ENCODE results near the gene GUCA1C. TPM values are rescaled to one million over a fixed set of nuclear protein-coding genes. Genes with fewer than 3 reads are reported as not detected.

The GUCA1C gene
- total RNA-seq, 4 donors from 2014 or later, result not detected

DNA sequence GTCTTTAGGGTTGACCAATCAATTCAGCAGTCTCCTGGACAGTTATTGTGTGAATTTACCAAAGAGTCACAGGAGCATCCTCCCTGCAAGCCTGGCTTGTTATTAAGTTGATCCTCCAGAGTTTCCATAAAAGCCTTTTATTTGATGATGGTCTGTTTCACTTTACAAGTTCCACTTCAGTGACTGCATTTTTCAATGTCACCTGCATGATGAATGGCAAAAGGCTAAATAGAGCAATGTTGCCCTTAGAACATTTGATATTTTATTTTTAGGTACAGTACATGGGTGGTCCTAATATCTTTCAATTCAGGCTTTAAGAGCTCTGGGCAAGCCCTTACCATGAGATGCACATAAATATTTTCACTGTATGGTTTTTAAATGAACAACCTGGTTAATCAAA, 22.6 kb downstream of the GUCA1C start:
- intact Hi-C loops (cut with DNase I; ENCODE audit: low total_unique reads), result no loop called here
- no peak for DNase-seq (ENCODE audit: low spot score in 2 of 2)
- H3K4me3 ChIP-seq (ENCODE audit: low read depth, poor library complexity, severe bottlenecking), result no peak overlapping the region
- TF ChIP-seq, protein P1, sequence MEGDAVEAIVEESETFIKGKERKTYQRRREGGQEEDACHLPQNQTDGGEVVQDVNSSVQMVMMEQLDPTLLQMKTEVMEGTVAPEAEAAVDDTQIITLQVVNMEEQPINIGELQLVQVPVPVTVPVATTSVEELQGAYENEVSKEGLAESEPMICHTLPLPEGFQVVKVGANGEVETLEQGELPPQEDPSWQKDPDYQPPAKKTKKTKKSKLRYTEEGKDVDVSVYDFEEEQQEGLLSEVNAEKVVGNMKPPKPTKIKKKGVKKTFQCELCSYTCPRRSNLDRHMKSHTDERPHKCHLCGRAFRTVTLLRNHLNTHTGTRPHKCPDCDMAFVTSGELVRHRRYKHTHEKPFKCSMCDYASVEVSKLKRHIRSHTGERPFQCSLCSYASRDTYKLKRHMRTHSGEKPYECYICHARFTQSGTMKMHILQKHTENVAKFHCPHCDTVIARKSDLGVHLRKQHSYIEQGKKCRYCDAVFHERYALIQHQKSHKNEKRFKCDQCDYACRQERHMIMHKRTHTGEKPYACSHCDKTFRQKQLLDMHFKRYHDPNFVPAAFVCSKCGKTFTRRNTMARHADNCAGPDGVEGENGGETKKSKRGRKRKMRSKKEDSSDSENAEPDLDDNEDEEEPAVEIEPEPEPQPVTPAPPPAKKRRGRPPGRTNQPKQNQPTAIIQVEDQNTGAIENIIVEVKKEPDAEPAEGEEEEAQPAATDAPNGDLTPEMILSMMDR (IDR thresholded peaks at IDR 0.05), result no peak
- TF ChIP-seq POLR2A (IDR thresholded peaks at IDR 0.05), result no peak

DNA sequence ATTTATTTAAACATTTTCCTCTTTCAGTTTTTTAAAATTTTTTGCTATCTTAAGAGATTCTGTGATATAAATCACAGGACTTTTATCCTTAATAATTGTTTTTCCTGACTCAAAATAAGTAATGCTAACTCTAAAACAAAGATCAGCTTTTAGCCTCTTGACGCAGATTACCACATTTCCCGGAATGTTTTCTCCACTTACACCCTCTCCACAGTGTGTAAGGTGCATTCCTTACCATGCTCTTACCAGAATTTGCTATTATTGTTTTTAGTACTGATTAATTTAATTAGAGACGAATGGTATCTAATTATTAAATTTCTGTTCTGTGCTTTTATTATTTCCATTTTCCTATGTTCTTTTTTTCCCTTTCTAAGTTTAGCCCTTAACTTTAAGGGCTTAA, 34.8 kb downstream of the GUCA1C start:
- H3K4me3 ChIP-seq (ENCODE audit: low read depth, poor library complexity, severe bottlenecking), result no peak overlapping the region
- DNase-seq (ENCODE audit: low spot score in 2 of 2), result no peak
- 88 to 91% methylated on average over 3 of the region's 3 CpGs for WGBS, 2 donors
- intact Hi-C loops (cut with DNase I; ENCODE audit: low total_unique reads), result no loop called here
- TF ChIP-seq, protein P1 (IDR thresholded peaks at IDR 0.05), result no peak
- TF ChIP-seq POLR2A (IDR thresholded peaks at IDR 0.05), result no peak

DNA sequence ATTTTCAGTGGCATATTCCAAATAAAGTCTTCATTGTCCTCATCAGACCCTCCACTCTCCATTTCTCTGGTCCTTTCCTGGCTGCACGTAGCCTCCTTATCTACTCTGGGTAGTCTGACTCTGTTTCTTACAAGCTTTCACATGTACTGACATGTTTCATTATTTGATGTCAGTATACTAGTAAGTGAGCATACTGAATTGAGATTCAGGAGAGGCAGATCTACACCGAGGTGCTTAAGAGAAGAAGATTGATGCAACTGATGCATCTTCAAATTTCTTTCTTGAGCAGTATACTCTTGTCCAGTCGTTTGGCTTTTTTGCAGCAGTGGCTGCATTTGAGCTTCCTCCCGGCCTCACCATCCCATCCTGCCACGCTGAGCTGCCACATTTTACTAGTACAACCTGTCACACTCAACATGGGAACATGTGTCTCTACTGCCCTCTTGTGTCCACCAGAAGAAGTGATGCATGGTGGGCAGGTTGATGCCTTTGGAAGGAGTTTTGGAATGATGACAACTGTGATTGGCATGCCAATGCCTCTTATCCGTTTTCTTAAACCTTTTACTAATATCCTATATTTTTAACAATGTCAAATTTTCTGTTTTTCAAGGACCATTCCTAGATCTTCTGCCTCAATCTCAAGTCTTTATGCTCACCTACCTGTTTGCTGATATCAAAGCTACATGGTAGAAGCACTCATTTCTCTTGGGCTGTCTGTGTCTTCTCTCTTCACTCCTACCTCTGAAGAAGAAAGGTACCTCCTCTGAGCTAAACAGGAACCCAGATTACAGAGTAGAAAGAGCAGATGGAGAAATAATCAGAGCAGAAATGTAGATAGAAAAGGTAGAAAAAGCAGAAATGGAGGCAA, 38.7 kb downstream of the GUCA1C start:
- intact Hi-C loops (cut with DNase I; ENCODE audit: low total_unique reads), result no loop called here
- H3K4me3 ChIP-seq (ENCODE audit: low read depth, poor library complexity, severe bottlenecking), result no peak overlapping the region
- TF ChIP-seq, protein P1 (IDR thresholded peaks at IDR 0.05), result no peak
- TF ChIP-seq POLR2A (IDR thresholded peaks at IDR 0.05), result no peak
- peak in 1 of 2 donors; percentile 15 for DNase-seq (ENCODE audit: low spot score in 2 of 2)
- WGBS, 2 donors, result 16% methylated on average over 6 of the region's 6 CpGs

DNA sequence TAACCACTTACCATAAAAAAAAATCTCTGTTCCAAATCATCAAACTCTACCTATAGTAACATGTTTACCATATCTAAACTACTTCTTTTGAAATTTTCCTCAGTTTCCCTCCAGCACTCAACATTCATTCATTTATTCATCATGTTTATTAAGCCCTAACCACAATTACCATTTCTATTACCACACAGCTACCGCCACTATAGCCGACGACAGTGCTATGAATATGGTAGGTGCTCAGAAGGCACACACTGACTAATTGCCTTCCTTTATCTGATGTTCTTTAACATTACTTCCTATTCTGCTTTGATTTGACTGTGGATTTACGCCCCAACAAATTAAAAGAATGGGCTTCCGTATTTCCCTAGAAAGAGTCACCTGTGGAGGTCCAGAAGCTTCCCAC, 43.9 kb downstream of the GUCA1C start:
- intact Hi-C loops (cut with DNase I; ENCODE audit: low total_unique reads), result loop anchor here (10.0 kb wide), 1 partner anchor 235 kb away; no protein-coding TSS in a partner anchor
- H3K4me3 ChIP-seq (ENCODE audit: low read depth, poor library complexity, severe bottlenecking), result no peak overlapping the region
- no peak for DNase-seq (ENCODE audit: low spot score in 2 of 2)
- WGBS, 2 donors, result 90 to 91% methylated on average over 5 of the region's 5 CpGs
- TF ChIP-seq, protein P1 (IDR thresholded peaks at IDR 0.05), result no peak
- TF ChIP-seq POLR2A (IDR thresholded peaks at IDR 0.05), result no peak

DNA sequence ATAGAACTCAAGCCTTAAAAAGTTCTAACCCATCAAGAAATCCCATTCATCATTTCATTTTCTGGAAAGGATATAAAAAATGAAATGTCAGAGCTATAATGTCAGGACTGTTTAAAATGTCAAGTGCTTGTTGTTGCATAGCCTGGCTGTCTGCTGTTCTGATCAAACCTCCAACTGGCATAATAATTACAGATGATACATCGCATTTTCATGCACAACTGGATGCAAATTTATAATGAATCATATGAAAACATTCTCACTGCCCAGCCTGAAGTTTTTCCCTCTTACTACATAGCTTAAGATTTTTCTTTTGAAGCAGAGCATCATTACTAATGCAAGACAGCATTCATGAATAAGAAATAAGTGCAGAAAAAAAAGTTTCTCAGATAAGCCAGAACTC, 46.5 kb downstream of the GUCA1C start:
- H3K4me3 ChIP-seq (ENCODE audit: low read depth, poor library complexity, severe bottlenecking), result no peak overlapping the region
- intact Hi-C loops (cut with DNase I; ENCODE audit: low total_unique reads), result loop anchor here (10.0 kb wide), 1 partner anchor 232 kb away; no protein-coding TSS in a partner anchor
- WGBS, 2 donors, result 46 to 65% methylated on average over 1 of the region's 1 CpG
- DNase-seq (ENCODE audit: low spot score in 2 of 2), result no peak
- no peak for TF ChIP-seq POLR2A (IDR thresholded peaks at IDR 0.05)
- TF ChIP-seq, protein P1 (IDR thresholded peaks at IDR 0.05), result no peak
